ENCODE measurements around the gene FSHR.

Gene FSHR

GRCh38 chr2:49154140-49154539 lies at the start of gene FSHR:
Gene FSHR, minus strand, starts transcription at chr2:49154515. Its CDS starts 98 bp downstream, at chr2:49154417.
- no peak for DNase-seq

- no peak for DNase-seq
Observed at GRCh38 chr2:49199266-49199665, 45.0 kb upstream of the FSHR start.

GRCh38 chr2:49194701-49195100 lies 40.4 kb upstream of the FSHR start:
- no peak for DNase-seq

- DNase-seq = no peak
Observed at GRCh38 chr2:49192036-49192435, 37.7 kb upstream of the FSHR start.

- DNase-seq = no peak
Observed at GRCh38 chr2:49189512-49190225, 35.4 kb upstream of the FSHR start.

GRCh38 chr2:49186050-49186648 lies 31.8 kb upstream of the FSHR start:
- DNase-seq = no peak

GRCh38 chr2:49178656-49179055 lies 24.3 kb upstream of the FSHR start:
- no peak for DNase-seq

GRCh38 chr2:49177194-49177593 lies 22.9 kb upstream of the FSHR start:
- DNase-seq = no peak

- no peak for DNase-seq
Observed at GRCh38 chr2:49175831-49176230, 21.5 kb upstream of the FSHR start.

GRCh38 chr2:49174750-49175149 lies 20.4 kb upstream of the FSHR start:
- no peak for DNase-seq

GRCh38 chr2:49167131-49167530 lies 12.8 kb upstream of the FSHR start:
- no peak for DNase-seq

GRCh38 chr2:49165662-49166061 lies 11.3 kb upstream of the FSHR start:
- DNase-seq = no peak

- no peak for DNase-seq
Observed at GRCh38 chr2:49164729-49165128, 10.4 kb upstream of the FSHR start.

GRCh38 chr2:49162151-49162550 lies 7.8 kb upstream of the FSHR start:
- no peak for DNase-seq

- DNase-seq = no peak
Observed at GRCh38 chr2:49154891-49155290, 576 bp upstream of the FSHR start.

- DNase-seq = no peak
Observed at GRCh38 chr2:49153252-49153651, 1.1 kb downstream of the FSHR start.

GRCh38 chr2:49152824-49153223 lies 1.5 kb downstream of the FSHR start:
- no peak for DNase-seq

GRCh38 chr2:49146401-49146800 lies 7.9 kb downstream of the FSHR start:
- DNase-seq = no peak

GRCh38 chr2:49131801-49132200 lies 22.5 kb downstream of the FSHR start:
- no peak for DNase-seq

- no peak for DNase-seq
Observed at GRCh38 chr2:49129034-49129433, 25.3 kb downstream of the FSHR start.

GRCh38 chr2:49123600-49123999 lies 30.7 kb downstream of the FSHR start:
- no peak for DNase-seq

- DNase-seq = no peak
Observed at GRCh38 chr2:49122107-49122506, 32.2 kb downstream of the FSHR start.

GRCh38 chr2:49113046-49113445 lies 41.3 kb downstream of the FSHR start:
- DNase-seq = no peak

- no peak for DNase-seq
Observed at GRCh38 chr2:49111456-49111855, 42.9 kb downstream of the FSHR start.

GRCh38 chr2:49111006-49111405 lies 43.3 kb downstream of the FSHR start:
- no peak for DNase-seq

Measured in activated effector memory CD4-positive, alpha-beta T cell treated with Interleukin-2 at 50 U/mL for 16 hours (primary cell).